Endometrial microvascular endothelial cells (primary cell): ENCODE results near the gene MARCHF11. TPM values are rescaled to one million over a fixed set of nuclear protein-coding genes. Genes with fewer than 3 reads are reported as not detected.

Source experiments
- in situ Hi-C: cut with HindIII; loops from 2 replicates; pipeline ENCODE4 v1.10.0; 2017; ENCODE audit warnings: low sequenced_read_pairs, low pct_unique_long_range_greater_than_20kb; ENCODE audit errors: inconsistent ontology term
- total RNA-seq: library from RNA; depleted of rRNA; stranded (reverse); fragments of >200 nt; gene quantifications from one replicate; pipeline ENCODE4 v1.2.3, GENCODE V29; 2015; ENCODE audit errors: inconsistent ontology term

The MARCHF11 gene
- total RNA-seq, 1 donor from 2014 or later: not detected

GRCh38 chr5:16066320-16066719 is 113.3 kb downstream of the MARCHF11 start:
- in situ Hi-C loops: no loop called here

DNA sequence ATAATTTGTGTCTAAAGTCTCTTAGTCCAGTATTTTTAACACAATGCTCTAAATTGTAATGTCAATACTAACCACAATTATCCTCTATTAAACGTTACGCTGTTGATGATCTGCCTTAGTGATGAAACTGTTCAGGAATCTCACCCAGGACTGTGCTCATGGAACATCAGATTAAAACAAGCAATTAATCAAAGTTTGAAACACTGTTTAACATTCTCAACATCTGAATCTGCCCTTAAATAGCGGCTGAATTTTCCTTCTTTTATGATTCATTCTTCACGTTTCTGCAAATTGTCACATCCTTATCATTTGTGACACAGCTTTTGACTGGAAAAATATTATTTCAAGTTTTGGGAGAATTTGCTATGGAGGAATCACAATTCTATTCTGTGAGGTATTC is 113.8 kb downstream of the MARCHF11 start:
- in situ Hi-C loops: no loop called here

- in situ Hi-C loops: no loop called here
Measured at GRCh38 chr5:16064135-16064893, 115.3 kb downstream of the MARCHF11 start.

DNA sequence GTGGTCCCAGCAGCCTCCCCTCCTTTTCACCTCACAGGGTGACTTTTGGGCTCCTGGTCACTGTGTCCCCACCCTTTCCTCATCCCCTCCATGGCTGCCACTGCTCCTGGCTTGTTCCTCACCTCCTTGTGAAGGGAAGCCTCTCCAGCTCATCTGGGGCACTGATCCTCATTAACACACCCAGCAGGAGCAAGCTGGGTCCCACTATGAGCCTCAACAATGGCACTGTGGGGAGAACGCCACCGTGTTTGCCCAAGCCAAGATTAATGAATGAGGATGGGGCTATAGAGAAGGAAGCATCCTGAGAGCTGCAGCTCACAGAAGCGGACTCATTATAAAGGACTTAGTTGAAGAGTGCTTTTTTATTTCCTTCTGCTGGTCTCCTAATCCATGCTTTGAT is 118.4 kb downstream of the MARCHF11 start:
- in situ Hi-C loops: no loop called here

- in situ Hi-C loops: no loop called here
Measured at GRCh38 chr5:16057277-16057676, 122.3 kb downstream of the MARCHF11 start.

DNA sequence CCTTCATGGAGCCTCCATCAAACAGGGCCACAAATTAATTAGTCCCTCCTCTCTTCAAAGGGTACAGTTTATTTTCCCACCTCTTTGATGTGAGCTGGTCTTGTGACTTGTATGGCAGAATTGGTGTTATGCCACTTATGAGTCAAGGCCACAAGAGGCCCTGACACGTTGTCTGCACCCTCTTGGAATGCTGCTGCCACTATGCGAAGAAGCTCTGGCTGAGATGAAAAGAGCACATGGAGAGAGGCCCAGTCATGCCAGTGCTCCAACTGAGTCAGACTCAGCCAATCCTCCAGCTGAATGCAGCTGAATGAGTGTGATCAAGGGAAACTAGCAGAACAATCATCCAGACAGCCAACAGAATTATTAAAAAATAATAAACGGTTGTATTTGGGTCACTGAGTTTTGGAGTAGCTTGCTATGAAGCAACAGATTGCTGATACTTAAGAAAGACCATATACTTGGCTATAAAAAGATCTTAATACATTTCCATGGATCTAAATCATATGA is 128.3 kb downstream of the MARCHF11 start:
- in situ Hi-C loops: no loop called here

DNA sequence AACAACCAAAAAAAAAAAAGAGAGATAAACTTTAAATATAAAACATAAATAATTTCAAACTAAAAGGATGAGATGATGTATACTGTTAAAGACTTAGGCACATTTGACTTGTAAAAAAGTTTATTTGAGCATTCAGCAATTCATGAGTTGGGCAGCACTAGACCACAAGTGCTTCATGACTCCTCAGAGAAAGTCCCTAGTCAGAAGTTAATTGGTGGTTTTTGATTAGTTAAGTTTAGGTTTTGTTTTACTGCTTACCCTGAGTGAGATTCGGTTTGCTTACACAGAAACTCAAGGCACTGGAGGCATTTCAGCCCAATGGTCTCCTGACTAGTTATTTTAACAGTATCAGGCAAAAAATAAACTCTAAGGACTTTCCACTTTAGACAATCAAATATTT is 129.2 kb downstream of the MARCHF11 start:
- in situ Hi-C loops: no loop called here

- in situ Hi-C loops: no loop called here
Measured at GRCh38 chr5:16049761-16050160, 129.8 kb downstream of the MARCHF11 start.

GRCh38 chr5:16048132-16048531 is 131.5 kb downstream of the MARCHF11 start:
- in situ Hi-C loops: no loop called here

- in situ Hi-C loops: no loop called here
Measured at GRCh38 chr5:16043349-16043965, 136.1 kb downstream of the MARCHF11 start.

GRCh38 chr5:16037121-16037845 is 142.3 kb downstream of the MARCHF11 start:
- in situ Hi-C loops: no loop called here

- in situ Hi-C loops: no loop called here
Measured at GRCh38 chr5:16034319-16035001, 145.1 kb downstream of the MARCHF11 start.

- in situ Hi-C loops: no loop called here
Measured at GRCh38 chr5:16033187-16033925, 146.2 kb downstream of the MARCHF11 start.

GRCh38 chr5:16028708-16029107 is 150.9 kb downstream of the MARCHF11 start:
- in situ Hi-C loops: no loop called here

GRCh38 chr5:16025681-16026080 is 153.9 kb downstream of the MARCHF11 start:
- in situ Hi-C loops: no loop called here

- in situ Hi-C loops: no loop called here
Measured at GRCh38 chr5:16018970-16019369, 160.6 kb downstream of the MARCHF11 start.

- in situ Hi-C loops: no loop called here
Measured at GRCh38 chr5:16017720-16018119, 161.9 kb downstream of the MARCHF11 start.
